ENCODE measurements around the gene PLCB3. TPM values are rescaled to one million over a fixed set of nuclear protein-coding genes. Genes with fewer than 3 reads are reported as not detected.

PLCB3 gene
- total and polyA plus RNA-seq, 4 donors, result 12.7 to 16.9 (median 14.5) TPM

DNA sequence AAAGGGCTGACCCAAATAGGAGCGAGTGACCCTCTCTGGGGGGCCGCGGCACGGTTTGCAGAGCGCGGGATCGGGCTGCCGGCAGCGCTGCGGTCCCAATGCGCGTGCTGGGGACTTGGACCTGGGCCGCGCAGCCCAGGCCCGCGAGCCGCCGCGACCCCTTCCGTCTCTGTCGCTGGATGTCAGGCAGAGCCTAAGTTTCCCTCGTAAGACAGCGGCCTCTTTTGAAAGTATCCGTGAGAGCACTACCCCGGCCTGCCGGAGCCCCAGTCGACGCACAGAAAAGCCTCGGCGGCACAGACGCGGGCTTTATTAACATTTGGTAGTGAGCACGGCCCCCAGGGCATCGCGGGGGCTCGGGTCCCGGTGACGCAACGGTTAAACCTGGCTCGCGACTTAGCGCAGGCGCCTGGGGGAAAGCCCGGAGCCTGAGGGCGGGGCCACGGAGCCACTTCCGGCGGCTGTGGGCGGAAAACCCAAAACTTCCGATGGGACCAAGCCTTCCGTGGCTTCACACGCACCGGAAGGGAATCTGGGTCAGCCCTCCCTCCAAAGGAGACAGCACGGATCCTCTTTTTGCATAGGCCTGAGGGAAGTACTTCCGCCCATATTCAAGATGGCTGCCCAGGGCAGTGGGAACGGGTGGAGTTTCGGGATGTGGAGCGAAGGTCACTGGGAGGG lies 18.4 kb downstream of the PLCB3 start:
- Histone ChIP-seq H3K27ac (ENCODE audit: low read depth, low read length) (peak overlapping the region; percentile 98), H3K4me1 (ENCODE audit: control insufficient read depth, insufficient read depth, low read length) (peaks cover 41% of the 10 kb centered on the region), H3K9me3 (ENCODE audit: control insufficient read depth, insufficient read depth, low read length) (no peaks in the 10 kb centered on the region), H3K36me3 (ENCODE audit: control insufficient read depth, insufficient read depth, low read length) (peaks cover 50% of the 10 kb centered on the region), H3K4me3 (ENCODE audit: low read depth, low read length) (peak overlapping the region; percentile 57), H3K27me3 (ENCODE audit: control insufficient read depth, insufficient read depth, low read length) (no peaks in the 10 kb centered on the region)
- DNase-seq (ENCODE audit: low read depth in 4 of 6, low spot score in 6 of 6), result peak; percentile 96 to 100 (median 98)
- under 1% methylated on average over 58 of the region's 58 CpGs for WGBS (ENCODE audit: insufficient coverage)

DNA sequence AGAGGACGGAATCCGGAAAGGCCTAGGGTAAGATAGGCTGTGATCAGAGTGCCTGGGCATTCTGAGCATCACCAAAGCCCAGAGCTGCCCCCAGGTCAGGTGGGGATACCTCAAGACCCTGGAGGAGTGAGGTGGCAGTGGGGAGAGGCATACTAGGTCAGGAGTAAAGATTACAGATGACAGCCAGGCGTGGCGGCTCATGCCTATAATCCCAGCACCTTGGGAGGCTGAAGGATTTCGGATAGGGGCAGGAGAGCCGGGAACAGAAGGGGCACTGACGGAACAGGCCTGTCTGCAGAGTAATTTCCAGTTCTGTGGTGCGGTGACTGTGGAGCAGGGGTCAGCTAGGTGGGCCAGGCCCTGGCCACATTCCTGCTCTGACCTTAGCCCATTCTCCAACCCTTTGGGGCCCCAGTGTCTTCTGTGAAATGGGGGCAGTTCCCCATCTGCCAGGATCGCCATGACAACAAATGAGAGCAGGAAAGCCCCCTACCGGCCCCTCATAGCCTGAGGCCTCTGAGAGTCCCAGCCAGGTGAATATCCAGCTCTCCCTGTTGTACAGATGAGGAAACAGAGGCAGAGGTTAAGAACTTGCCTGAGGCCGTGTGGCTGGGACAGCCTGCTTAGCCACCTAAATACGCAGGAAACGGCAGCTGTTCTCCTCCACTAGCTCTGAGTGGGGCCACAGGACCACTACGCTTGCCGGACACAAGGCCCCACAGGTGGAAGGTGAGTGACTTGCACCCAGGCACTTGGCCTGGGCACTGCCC lies 23.9 kb downstream of the PLCB3 start:
- Histone ChIP-seq H3K27ac (ENCODE audit: low read depth, low read length) (no peak overlapping the region), H3K36me3 (ENCODE audit: control insufficient read depth, insufficient read depth, low read length) (peaks cover 61% of the 10 kb centered on the region), H3K4me3 (ENCODE audit: low read depth, low read length) (no peak overlapping the region), H3K27me3 (ENCODE audit: control insufficient read depth, insufficient read depth, low read length) (no peaks in the 10 kb centered on the region), H3K9me3 (ENCODE audit: control insufficient read depth, insufficient read depth, low read length) (no peaks in the 10 kb centered on the region), H3K4me1 (ENCODE audit: control insufficient read depth, insufficient read depth, low read length) (peaks cover 20% of the 10 kb centered on the region)
- WGBS (ENCODE audit: insufficient coverage), result 86% methylated on average over 14 of the region's 15 CpGs
- no peak for DNase-seq (ENCODE audit: low read depth in 4 of 6, low spot score in 6 of 6)

DNA sequence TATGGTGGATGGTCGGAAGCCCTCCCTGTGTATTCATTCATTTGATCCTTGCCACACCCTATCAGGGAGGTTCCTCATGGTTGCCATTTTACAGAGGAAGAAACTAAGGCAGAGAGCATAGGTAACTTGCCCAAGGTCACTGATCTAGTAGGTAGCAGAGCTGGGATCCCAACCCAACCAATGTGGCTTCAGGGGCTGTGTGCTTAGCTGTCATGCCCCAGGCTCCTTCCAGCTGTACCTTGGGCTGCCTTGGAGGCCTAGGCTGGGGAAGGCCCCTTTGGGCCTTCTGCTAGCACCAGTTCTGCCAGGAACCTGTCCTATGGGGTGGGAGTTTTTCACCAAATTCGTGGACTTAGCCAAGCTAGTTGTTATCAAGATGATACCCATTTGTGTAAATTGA lies 24.5 kb downstream of the PLCB3 start:
- Histone ChIP-seq H3K36me3 (ENCODE audit: control insufficient read depth, insufficient read depth, low read length) (peaks cover 61% of the 10 kb centered on the region), H3K9me3 (ENCODE audit: control insufficient read depth, insufficient read depth, low read length) (no peaks in the 10 kb centered on the region), H3K27me3 (ENCODE audit: control insufficient read depth, insufficient read depth, low read length) (no peaks in the 10 kb centered on the region), H3K27ac (ENCODE audit: low read depth, low read length) (no peak overlapping the region), H3K4me1 (ENCODE audit: control insufficient read depth, insufficient read depth, low read length) (peaks cover 14% of the 10 kb centered on the region), H3K4me3 (ENCODE audit: low read depth, low read length) (no peak overlapping the region)
- WGBS (ENCODE audit: insufficient coverage), result 100% methylated on average over 1 of the region's 2 CpGs
- no peak for DNase-seq (ENCODE audit: low read depth in 4 of 6, low spot score in 6 of 6)

DNA sequence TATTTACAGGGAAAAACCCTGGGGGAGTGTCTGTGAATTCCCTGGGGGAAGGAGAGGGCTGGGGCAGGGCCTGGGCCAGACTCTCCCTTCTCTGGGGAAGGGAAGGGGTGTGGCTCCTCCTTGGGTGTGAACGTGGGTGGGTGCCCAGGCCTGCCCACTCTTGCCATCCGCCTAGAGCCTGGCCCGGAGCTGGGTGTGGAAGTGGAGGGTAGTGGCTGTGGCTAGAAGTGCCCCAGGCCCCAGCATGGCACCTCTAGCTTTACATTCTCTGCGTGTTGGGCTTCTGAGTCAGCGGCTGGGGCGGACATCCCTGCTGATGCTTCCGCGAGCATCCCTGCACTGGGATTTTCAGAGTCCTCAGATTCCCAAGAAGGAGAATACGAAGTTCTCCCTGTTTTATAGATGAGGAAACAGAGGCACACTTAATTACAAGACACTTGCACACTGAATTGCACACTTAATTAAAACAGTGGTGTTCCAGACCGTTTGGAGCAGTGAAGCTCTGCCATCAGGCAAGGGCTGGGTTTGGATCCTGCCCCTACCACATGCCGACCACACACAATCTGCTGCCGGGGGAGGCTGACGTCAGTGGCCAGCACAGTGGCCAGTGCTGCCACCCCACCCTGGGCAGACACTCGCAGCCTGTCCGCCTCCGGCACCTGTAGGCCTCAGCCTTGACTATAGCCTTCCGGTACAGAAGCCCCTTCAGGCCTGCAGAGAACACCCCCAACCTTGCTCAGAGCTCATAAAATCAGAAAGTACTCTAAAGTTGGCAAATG lies 25.5 kb downstream of the PLCB3 start:
- H3K36me3 ChIP-seq (ENCODE audit: control insufficient read depth, insufficient read depth, low read length), result peaks cover 66% of the 10 kb centered on the region
- WGBS (ENCODE audit: insufficient coverage), result 87% methylated on average over 14 of the region's 17 CpGs
- H3K27ac ChIP-seq (ENCODE audit: low read depth, low read length), result no peak overlapping the region

DNA sequence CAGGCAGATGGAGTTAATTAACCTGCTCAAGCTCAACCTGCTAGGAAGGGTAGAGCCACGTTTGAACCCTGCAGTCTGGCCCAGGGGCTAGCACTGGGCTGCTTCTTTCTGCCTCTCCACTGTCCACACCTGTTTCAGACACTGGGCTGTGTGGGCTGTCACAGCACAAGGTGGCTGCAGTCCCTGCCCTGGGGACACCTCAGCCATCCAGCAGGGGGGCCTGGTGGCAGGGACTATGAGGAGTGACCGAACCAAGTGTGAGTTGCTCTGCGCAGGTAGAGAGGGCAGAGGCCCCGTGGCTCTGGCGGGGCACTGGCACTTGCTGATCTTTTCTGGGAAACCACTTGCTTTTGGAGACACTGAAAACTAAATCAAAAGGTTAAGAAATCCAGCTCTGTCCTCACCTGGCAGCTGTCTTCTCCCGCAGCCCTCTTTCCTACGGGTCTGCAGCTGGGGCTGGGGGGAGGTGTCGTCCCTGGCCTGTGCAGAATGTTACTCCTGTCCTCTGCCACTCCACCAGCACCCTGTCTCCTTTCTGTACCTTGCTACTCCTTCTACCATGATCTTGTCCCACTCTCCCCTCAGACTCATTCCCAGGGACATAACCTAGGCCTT lies 27.4 kb downstream of the PLCB3 start:
- H3K4me3 ChIP-seq (ENCODE audit: low read depth, low read length), result no peak overlapping the region
- no peak for DNase-seq (ENCODE audit: low read depth in 4 of 6, low spot score in 6 of 6)
- peaks cover 6% of the 10 kb centered on the region for H3K4me1 ChIP-seq (ENCODE audit: control insufficient read depth, insufficient read depth, low read length)
- 92% methylated on average over 7 of the region's 8 CpGs for WGBS (ENCODE audit: insufficient coverage)
- no peaks in the 10 kb centered on the region for H3K27me3 ChIP-seq (ENCODE audit: control insufficient read depth, insufficient read depth, low read length)
- peaks cover 79% of the 10 kb centered on the region for H3K36me3 ChIP-seq (ENCODE audit: control insufficient read depth, insufficient read depth, low read length)
- no peaks in the 10 kb centered on the region for H3K9me3 ChIP-seq (ENCODE audit: control insufficient read depth, insufficient read depth, low read length)
- no peak overlapping the region for H3K27ac ChIP-seq (ENCODE audit: low read depth, low read length)

More for the DNA sequence above, 25.5 kb downstream of the PLCB3 start:
- no peak overlapping the region for H3K4me3 ChIP-seq (ENCODE audit: low read depth, low read length)
- no peak for DNase-seq (ENCODE audit: low read depth in 4 of 6, low spot score in 6 of 6)
- no peaks in the 10 kb centered on the region for H3K27me3 ChIP-seq (ENCODE audit: control insufficient read depth, insufficient read depth, low read length)
- peaks cover 8% of the 10 kb centered on the region for H3K4me1 ChIP-seq (ENCODE audit: control insufficient read depth, insufficient read depth, low read length)
- H3K9me3 ChIP-seq (ENCODE audit: control insufficient read depth, insufficient read depth, low read length), result no peaks in the 10 kb centered on the region

DNA sequence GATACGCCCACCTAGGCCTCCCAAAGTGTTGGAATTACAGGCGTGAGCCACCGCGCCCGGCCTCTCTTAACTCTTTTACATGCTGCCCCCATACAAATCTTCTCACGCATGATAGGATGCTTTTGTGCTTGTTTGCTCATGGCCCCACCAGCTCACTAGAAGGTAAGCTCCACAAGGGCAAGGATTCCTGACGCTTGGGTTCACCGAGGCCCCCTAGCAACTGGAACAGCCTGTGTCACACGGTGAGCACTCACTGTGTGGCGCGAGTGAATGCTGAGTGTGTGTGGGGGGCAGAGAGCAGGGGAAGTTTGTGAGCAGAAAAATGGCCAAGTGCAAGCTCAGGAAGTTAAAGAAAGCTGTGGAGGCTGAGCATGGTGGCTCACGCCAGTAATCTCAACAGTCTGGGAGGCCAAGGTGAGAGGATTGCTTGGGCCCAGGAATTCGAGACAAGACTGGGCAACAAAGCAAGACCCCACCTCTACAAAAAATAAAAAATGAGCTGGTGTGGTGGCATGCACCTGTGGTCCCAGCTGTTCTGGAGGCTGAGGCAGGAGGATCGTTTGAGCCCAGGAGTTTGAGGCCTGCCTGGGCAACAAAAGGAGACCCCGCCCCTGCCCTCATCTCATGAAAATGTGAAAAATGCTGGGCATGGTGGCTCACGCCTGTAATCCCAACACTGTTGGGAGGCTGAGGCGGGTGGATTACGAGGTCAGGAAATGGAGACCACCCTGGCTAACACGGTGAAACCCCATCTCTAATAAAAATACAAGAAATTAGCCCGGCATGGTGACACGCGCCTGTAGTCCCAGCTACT lies 30.8 kb downstream of the PLCB3 start:
- DNase-seq (ENCODE audit: low read depth in 4 of 6, low spot score in 6 of 6), result no peak
- peaks cover 60% of the 10 kb centered on the region for H3K36me3 ChIP-seq (ENCODE audit: control insufficient read depth, insufficient read depth, low read length)
- WGBS (ENCODE audit: insufficient coverage), result 97% methylated on average over 15 of the region's 22 CpGs
- no peaks in the 10 kb centered on the region for H3K9me3 ChIP-seq (ENCODE audit: control insufficient read depth, insufficient read depth, low read length)
- H3K4me3 ChIP-seq (ENCODE audit: low read depth, low read length), result no peak overlapping the region
- peaks cover 28% of the 10 kb centered on the region for H3K4me1 ChIP-seq (ENCODE audit: control insufficient read depth, insufficient read depth, low read length)
- H3K27me3 ChIP-seq (ENCODE audit: control insufficient read depth, insufficient read depth, low read length), result no peaks in the 10 kb centered on the region
- H3K27ac ChIP-seq (ENCODE audit: low read depth, low read length), result no peak overlapping the region

DNA sequence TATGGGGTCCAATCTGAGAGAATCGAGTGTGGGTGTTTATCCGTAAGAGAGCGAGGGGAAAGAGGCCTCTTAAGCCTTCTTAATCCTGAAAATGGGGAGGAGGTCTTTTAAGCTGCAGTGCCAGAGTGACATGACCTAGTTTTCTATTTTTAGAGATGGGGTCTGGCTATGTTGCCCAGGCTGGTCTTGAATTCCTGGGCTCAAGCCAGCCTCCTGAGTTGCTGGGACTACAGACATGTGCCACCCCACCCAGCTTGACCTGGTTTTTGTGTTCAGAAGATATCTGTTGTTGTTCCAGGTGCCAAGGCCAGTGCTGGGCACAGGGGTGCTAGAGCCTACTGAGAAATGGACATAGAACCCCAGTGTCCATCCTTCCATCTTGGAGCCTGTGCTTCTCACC lies 31.8 kb downstream of the PLCB3 start:
- Histone ChIP-seq H3K27me3 (ENCODE audit: control insufficient read depth, insufficient read depth, low read length) (no peaks in the 10 kb centered on the region), H3K9me3 (ENCODE audit: control insufficient read depth, insufficient read depth, low read length) (no peaks in the 10 kb centered on the region), H3K27ac (ENCODE audit: low read depth, low read length) (no peak overlapping the region), H3K36me3 (ENCODE audit: control insufficient read depth, insufficient read depth, low read length) (peaks cover 62% of the 10 kb centered on the region), H3K4me1 (ENCODE audit: control insufficient read depth, insufficient read depth, low read length) (peaks cover 37% of the 10 kb centered on the region), H3K4me3 (ENCODE audit: low read depth, low read length) (no peak overlapping the region)
- 96% methylated on average over 3 of the region's 3 CpGs for WGBS (ENCODE audit: insufficient coverage)
- no peak for DNase-seq (ENCODE audit: low read depth in 4 of 6, low spot score in 6 of 6)

DNA sequence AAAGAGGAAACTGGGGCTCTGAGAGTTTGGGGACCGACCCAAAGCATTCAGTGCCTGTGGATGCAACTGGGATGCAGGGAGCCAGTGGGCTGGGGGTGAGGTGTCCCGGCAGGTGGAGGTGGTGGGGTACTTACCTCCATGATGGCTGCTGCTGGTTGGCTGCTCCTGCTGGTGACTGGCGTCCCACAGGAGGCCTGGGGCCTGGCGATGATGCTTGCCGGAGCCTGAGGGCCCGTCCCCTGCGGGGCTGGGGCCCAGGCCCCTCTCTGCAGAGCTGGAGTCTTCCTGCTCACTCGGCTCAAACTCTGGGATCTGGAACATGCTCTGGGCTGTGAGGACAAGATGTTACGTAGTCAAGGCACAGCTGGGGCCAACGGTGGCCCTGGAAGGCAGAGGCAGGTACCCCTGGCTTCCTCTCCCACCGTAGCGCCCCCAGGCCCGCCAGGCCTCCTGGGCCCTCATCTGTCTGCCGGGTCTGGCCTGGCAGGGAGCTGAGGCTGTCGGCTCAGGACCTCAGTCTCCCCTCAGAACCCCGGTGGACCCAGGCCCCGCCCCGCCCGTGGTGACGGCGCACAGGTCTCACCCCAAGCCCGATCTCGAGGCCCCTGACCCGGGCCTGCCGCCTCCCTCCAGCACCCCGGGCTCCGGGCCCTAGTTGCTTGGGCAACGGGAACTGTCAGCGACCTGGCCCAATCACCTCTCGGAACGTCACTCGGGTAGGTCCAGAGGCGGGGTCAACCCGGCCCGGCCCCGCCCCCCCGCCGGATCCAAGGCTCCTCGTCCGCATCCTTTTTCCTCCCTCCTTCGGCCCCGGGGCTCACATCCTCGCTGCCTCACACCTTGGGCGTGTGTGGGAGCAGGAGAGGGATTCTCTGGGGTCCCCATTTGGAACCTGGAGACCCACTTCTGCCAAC lies 33.0 kb downstream of the PLCB3 start, which contains the start of gene BAD:
TSS of gene BAD (minus strand) at position 618 of the 914 bp plus-strand sequence. CDS start at position 321, 297 bp downstream.
- WGBS (ENCODE audit: insufficient coverage), result 5% methylated on average over 33 of the region's 44 CpGs

More for the DNA sequence above, 33.0 kb downstream of the PLCB3 start, which contains the start of gene BAD:
- Histone ChIP-seq H3K4me1 (ENCODE audit: control insufficient read depth, insufficient read depth, low read length) (peaks cover 42% of the 10 kb centered on the region), H3K27ac (ENCODE audit: low read depth, low read length) (peak within 1 kb of the TSS; percentile 99), H3K27me3 (ENCODE audit: control insufficient read depth, insufficient read depth, low read length) (no peaks in the 10 kb centered on the region), H3K9me3 (ENCODE audit: control insufficient read depth, insufficient read depth, low read length) (no peaks in the 10 kb centered on the region), H3K4me3 (ENCODE audit: low read depth, low read length) (peak within 1 kb of the TSS; percentile 74), H3K36me3 (ENCODE audit: control insufficient read depth, insufficient read depth, low read length) (peaks cover 64% of the 10 kb centered on the region)
- DNase-seq (ENCODE audit: low read depth in 4 of 6, low spot score in 6 of 6), result peak; percentile 82 to 98 (median 90)
